ENCODE measurements around the gene CDKN2A.

The CDKN2A gene

GRCh38 chr9:21993893-21994555 lies at the start of gene CDKN2A:
TSS of gene CDKN2A (minus strand) at chr9:21994392.
- DNase-seq, result peak; percentile 86

GRCh38 chr9:22043928-22044327 lies 49.7 kb upstream of the CDKN2A start:
- no peak for DNase-seq

- DNase-seq, result no peak
These were observed 47.6 kb upstream of the CDKN2A start for GRCh38 chr9:22041775-22042174.

GRCh38 chr9:22041344-22041743 lies 47.2 kb upstream of the CDKN2A start:
- DNase-seq, result no peak

DNA sequence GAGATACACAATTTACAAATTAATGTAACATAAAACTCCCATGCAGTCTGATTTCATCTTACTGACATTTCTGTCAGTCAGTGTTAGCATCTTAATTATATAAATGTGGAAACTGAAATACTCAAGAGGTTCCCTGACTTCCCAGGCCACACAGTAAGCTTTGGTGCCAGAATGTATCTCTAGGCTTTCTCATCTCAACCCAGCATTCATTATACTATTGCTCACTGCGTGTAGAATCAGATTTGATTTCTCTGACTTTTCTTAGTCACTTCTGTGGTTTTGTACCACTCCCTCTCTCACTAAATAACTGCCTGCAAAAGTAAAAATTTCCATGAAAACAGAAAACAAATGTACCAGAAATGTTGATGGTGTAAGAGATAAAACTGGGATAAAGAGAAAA lies 46.6 kb upstream of the CDKN2A start:
- no peak for DNase-seq

DNA sequence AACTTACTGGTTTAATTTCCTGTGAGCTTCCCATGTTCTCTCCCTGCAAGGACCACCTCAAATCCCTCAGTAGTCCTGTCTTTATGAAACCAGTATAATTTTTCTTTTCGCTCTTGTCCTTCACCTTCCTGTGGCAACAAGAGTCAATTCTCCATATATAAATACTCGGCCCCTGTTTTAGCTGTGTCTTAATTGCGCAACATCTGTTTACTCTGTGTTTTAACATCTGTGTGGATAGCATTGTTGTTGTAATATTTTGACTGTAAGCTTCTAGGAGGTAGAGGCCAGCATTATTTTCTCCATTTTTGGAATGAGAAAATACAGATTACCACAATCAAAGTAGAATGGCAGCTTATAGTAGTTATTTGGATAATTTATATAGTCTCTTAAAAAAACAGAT lies 45.1 kb upstream of the CDKN2A start:
- no peak for DNase-seq

DNA sequence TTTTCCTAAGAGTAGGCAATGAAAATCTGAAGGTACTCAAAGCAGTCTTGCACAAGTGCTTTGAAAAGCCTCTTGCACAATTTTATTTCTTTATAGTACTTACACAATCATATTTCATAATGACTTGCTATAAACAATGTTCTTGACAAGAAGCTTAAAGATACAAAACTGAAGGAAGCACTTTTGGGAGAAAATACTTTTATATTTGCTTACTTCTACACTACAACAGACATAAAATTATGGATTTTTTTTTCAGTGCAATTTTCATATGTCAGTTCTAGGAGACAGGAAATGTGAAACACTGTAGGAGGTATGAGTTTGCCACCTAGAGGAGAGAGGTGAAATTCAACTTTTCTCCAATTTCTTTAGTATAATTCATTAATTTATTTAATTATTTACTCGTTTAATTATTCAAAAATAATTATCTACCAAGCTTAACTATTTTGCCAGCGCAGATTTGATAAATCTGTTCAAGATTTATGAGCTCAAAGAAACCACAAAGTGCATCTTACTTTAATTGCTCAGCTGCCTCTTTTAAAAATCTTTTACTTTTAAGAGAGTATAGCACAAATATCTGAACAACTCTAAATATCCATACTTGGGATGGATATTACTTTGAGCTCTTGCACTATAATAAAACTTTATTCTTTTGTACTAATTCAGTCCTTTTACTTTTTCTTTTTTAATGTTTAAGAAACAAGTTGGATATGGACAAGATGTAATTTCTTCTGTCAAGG lies 43.9 kb upstream of the CDKN2A start:
- peak; percentile 39 for DNase-seq

DNA sequence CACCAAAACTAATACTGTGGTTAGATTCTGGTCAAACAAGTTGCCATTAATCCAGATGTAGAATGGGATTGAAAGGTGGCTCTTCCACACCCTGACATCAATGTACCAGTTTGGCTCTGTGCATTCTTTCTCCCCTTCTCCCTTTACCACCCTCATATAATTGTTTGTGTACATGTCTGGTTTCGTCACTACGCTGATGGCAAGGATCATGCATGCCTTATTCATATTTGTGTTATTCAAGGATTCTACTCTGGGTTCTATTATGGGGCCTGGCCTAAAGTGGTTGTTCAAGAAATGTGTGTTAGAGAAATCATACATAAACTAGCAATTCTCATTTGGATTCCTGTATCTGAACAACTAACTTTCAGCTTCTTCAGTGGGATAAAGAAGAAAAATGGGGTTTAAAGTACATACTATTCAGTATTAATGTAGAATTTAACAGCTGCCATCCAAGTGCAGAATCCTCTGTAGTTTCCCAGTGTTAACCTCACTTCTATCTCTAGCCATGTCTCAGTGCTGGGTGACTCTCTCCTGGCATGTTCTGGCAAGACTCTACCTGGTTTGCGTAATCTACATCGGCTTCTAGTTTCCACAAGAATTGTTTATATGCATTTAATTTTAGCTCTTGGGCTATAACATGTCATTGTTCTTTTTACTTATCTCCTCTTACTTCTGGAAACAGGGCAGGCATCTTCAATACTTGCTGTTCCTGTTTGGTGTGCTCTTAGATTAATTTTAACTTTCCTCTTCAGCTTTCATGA lies 42.9 kb upstream of the CDKN2A start:
- no peak for DNase-seq

DNA sequence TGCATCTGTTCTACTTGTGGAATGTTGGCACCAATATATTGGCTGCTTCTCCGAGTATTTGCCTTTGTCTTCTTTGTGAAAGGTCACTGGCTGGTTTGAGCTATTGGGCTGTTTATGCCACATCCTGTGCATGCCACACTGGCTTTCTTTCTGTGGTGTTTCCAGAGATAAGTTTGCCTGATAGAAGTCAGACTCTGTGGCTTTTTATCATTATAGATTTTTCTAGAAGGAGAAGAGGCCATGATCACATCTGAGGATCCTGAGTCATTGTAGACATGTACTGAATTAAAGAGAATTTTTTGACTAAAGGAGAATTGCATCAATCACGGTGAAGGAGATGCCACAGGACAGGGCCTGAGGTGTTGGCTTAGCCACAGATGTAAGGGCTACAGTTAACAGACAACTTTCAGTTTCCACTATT lies 41.4 kb upstream of the CDKN2A start:
- no peak for DNase-seq

DNA sequence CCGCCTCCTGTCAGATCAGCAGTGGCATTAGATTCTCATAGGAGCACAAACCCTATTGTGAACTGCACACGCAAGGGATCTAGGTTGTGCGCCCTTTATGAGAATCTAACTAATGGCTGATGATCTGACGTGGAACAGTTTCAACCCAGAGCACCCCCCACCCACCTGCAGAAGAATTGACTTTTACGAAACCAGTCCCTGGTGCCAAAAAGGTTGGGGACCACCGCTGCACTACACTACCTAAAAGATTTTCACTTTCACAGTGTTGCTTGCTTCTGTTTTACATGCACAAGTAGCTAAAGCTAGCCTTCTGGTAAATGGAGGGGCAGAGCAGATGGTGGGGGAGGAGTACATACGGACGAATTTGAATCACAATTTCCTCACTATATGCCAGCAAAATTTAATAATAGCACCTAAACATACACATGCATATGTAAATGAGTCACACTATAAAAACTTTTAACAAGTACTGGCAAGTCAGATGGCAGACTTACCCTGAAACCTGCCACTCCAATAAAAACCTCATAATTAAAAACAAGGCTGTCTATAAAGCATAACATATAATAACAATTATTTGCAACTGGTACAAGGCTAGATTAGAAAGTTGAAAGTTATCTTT lies 38.9 kb upstream of the CDKN2A start:
- peak; percentile 65 for DNase-seq

DNA sequence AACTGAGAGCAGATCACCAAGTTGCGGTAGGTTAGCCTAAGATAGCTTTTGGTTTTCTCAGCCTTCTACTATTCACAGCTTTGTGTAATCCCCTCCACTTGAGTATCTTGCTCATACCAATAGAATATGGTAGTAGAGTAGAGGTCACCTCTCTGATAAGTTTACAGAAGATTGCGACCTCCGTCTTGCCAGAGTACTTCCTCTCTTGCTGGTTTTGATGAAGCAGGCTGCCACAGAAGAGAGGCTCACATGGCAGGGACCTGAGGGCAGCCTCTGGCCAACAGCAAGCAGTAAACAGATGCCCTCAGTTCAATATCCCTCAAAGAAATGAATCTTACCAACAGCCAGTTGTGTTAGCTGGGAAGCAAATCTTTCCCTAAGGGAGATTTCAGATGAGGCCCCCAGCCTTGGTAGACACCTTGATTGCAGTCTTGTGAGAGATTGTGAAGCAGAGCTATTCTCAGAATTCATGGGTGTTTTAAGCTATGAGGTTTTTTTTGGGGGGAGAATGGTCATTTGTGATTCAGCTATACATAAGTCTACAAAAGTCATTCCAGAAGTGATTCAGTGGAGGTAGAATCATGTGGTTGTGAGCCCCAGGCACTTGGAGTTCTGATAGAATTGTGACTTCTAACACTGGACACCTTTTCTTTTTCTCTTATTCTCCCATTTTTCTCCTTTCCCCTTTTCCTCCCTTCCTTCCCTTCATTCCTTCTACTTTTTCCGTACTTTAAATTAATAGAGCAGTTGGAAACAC lies 37.6 kb upstream of the CDKN2A start:
- DNase-seq, result no peak

GRCh38 chr9:22030101-22030598 lies 36.0 kb upstream of the CDKN2A start:
- DNase-seq, result peak; percentile 47

DNA sequence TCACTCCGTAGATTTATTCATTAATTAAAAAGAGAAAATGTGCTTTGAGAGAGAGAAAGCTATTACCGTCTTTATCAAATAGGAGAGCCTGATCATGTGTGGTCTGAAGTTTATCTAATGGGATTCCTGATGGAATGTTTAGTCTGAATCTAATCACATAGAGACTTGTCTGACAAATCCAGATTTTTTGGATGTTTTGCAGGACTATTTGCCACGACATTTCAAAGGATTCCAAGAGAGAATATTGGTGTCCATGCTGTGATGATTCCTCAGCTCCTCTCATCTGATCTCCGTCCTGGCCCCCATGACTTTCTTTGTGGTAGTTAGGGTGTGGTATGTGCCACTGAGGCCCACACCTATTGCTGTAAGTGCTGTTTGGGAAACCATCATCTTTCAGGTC lies 35.0 kb upstream of the CDKN2A start:
- DNase-seq, result no peak

DNA sequence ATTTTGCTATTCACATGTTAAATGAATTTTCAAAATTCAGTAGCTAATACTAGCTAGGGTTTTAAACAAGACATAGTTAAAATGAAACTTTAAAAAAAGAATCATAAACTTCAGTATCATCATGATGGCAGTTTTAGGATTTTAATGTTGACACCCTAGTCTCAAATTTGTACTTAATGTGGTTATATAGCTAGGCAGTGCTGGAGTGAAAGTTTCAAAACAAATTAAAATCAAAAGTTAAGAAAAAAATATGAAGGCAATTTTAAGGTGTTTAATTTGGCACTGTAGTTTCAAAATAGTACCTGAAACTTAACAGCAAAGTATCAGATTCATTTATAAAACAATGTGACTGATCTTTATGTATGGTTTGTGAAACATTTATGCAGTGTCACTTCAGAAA lies 34.2 kb upstream of the CDKN2A start:
- no peak for DNase-seq

GRCh38 chr9:22026696-22027095 lies 32.5 kb upstream of the CDKN2A start:
- no peak for DNase-seq

DNA sequence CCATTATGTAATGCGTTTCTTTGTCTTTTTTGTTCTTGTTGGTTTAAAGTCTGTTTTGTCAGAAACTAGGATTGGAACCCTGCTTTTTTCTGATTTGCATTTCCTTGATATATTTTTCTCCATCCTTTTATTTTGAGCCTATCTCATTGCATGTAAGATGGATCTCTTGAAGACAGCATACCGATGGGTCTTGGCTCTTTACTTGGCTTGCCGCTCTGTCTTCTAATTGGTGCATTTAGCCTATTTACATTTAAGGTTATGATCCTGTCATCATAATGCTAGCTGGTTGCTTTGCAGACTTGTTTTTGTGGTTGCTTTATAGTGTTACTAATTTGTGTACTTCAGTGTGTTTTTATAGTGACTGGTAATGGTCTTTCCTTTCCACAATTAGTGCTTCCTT lies 28.2 kb upstream of the CDKN2A start:
- DNase-seq, result no peak

DNA sequence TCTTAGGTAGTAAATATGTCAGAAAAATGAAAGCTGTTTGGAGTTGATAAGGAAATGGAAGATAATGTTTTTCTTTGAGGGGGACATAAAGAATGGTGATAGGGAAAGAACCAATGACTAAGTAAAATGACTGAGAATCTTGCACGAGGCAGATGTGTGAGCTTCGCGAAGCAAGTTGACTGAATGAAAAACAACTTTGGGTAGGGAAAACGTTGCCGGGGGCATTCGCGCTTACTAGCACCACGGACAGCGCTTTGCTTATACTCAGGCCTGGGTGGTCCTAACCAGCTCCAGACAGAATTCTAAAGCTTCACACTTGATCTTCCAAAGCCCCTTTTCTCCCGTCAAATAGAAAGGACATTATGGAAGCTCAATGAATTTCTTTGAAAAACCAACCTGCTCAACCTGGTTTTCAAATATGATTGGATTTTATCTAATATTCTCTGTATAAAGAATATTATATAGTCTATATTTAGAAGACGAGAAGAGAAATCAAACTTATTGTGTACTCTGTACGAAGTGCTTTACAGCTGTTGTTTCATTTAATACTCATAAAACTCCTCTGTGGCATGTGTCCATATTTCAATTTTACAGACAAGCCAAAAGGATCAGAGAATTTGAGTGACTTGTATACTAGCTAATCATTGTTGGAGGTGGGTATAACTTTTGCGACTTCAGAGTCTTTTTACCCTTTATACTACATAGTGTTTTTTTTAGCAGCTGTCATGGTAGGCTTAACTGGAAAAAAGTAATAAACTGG lies 16.9 kb upstream of the CDKN2A start:
- DNase-seq, result no peak

DNA sequence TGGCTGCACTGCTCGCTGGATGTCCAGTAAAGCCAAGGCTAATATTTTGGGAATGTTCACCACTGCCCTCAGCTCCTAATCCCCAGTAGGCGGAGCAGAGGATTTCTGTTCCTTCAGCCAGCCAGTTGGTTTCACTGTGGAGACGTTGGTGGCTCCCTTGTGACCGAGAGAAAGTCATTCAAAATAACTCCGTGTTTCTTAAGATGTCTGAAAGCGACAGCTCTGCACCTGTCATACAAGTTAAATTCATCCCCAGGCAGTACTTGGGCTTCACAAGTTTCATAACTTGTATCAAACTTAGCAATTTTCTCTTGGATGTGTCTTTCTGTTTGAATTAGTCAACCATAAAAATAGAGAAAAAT lies 15.3 kb upstream of the CDKN2A start:
- DNase-seq, result no peak

DNA sequence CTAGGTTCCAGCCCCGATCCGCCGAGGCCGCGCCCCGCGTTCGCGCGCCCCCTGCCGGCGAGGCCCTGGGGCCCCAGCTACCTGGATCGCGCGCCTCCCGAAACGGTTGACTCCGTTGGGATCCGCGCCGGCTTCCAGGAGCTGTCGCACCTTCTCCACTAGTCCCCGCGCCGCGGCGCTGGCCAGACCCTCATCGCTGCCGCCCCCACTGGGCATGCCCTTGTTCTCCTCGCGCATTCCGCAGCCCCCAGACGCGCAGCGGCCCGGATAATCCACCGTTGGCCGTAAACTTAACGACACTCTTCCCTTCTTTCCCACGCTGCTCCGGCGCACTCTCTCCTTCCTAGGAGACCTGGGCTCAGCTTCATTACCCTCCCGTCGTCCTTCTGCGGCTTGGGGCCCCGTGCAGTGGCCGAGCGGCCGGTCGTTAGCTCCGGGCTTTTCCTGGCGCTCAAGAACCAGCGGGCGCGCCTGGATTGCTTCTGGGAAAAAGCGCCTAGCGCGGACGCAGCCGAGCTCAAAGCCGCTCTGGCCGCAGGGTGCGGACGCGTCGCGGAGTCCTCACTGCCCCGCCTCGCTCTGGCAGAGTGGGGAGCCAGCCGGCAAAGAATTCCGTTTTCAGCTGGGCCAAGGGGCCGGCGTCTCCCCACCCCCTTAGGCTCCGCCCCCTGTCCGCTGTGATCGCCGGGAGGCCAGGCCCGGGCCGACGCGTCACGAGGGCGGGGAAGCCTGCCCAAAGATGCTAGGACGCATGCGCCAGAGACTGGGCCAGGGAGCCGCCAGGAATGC lies 14.7 kb upstream of the CDKN2A start, which contains the start of gene CDKN2B:
Gene CDKN2B (minus strand): TSS at position 589 of the 789 bp plus-strand sequence. CDS start 352 bp downstream, at position 237.
- DNase-seq, result peak; percentile 95

- no peak for DNase-seq
These were observed 14.2 kb upstream of the CDKN2A start for GRCh38 chr9:22008384-22008716.

Data from RPMI8226 (cell line).